Inferior parietal cortex (tissue), 1 donor: ENCODE measurements around the gene GP1BB.
"Not testable (repeated sequence)": the region's sequence is repeated elsewhere in the genome, so short reads cannot be mapped to it uniquely, and the experiment has no call there.

ENCODE experiments used
- DNase-seq: peaks from one replicate; pipeline ENCODE4 v3.0.0-alpha.2; 2016; ENCODE audit errors: extremely low spot score

GP1BB gene

GRCh38 chr22:19693981-19694670 is 29.2 kb upstream of the GP1BB start:
- DNase-seq = no peak

- DNase-seq = no peak
These were observed 28.6 kb upstream of the GP1BB start for GRCh38 chr22:19694696-19695095.

- DNase-seq = no peak
These were observed 26.6 kb upstream of the GP1BB start for GRCh38 chr22:19696504-19697276.

- DNase-seq = not testable (repeated sequence)
These were observed 25.5 kb upstream of the GP1BB start for GRCh38 chr22:19697871-19698270.

- no peak for DNase-seq
These were observed 22.4 kb upstream of the GP1BB start for GRCh38 chr22:19700790-19701419.

GRCh38 chr22:19701420-19702145 is 21.8 kb upstream of the GP1BB start:
- no peak for DNase-seq

- no peak for DNase-seq
These were observed 19.5 kb upstream of the GP1BB start for GRCh38 chr22:19703869-19704268.

GRCh38 chr22:19704355-19705015 is 18.9 kb upstream of the GP1BB start:
- DNase-seq = no peak

- DNase-seq = no peak
These were observed 18.0 kb upstream of the GP1BB start for GRCh38 chr22:19705181-19705934.

GRCh38 chr22:19706661-19707151 is 16.6 kb upstream of the GP1BB start:
- DNase-seq = no peak

- DNase-seq = no peak
These were observed 15.7 kb upstream of the GP1BB start for GRCh38 chr22:19707347-19708290.

- no peak for DNase-seq
These were observed 14.9 kb upstream of the GP1BB start for GRCh38 chr22:19708321-19709011.

GRCh38 chr22:19709063-19709769 is 14.1 kb upstream of the GP1BB start:
- no peak for DNase-seq

- DNase-seq = no peak
These were observed 13.1 kb upstream of the GP1BB start for GRCh38 chr22:19710020-19710768.

GRCh38 chr22:19710769-19711106 is 12.6 kb upstream of the GP1BB start:
- DNase-seq = no peak

GRCh38 chr22:19713245-19713644 is 10.1 kb upstream of the GP1BB start:
- DNase-seq = no peak

GRCh38 chr22:19713650-19714311 is 9.6 kb upstream of the GP1BB start:
- no peak for DNase-seq
